Measurements from ENCODE around the gene ARFIP2.

- TF ChIP-seq, protein P1, sequence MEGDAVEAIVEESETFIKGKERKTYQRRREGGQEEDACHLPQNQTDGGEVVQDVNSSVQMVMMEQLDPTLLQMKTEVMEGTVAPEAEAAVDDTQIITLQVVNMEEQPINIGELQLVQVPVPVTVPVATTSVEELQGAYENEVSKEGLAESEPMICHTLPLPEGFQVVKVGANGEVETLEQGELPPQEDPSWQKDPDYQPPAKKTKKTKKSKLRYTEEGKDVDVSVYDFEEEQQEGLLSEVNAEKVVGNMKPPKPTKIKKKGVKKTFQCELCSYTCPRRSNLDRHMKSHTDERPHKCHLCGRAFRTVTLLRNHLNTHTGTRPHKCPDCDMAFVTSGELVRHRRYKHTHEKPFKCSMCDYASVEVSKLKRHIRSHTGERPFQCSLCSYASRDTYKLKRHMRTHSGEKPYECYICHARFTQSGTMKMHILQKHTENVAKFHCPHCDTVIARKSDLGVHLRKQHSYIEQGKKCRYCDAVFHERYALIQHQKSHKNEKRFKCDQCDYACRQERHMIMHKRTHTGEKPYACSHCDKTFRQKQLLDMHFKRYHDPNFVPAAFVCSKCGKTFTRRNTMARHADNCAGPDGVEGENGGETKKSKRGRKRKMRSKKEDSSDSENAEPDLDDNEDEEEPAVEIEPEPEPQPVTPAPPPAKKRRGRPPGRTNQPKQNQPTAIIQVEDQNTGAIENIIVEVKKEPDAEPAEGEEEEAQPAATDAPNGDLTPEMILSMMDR (conservative IDR thresholded peaks at IDR 0.05 in 1 of 2, IDR thresholded peaks at IDR 0.05 in 1 of 2; ENCODE audit: extremely low read depth in 1 of 2, insufficient read depth in 1 of 2, low read depth in 1 of 2, low read length in 2 of 2) = peak in 1 of 2 donors; percentile 2
- no peak for TF ChIP-seq EZH2 (IDR thresholded peaks at IDR 0.05; ENCODE audit: borderline replicate concordance, low read length)
Observed at GRCh38 chr11:6475936-6476335, 5.2 kb downstream of the ARFIP2 start.
